Measurements from ENCODE around the gene GLIPR1.

GRCh38 chr12:75529826-75530225 is 49.3 kb downstream of the GLIPR1 start:
- TF ChIP-seq CTCF (IDR thresholded peaks at IDR 0.05; ENCODE audit: low read depth, low read length), result no peak
- TF ChIP-seq EZH2phosphoT487 (IDR thresholded peaks at IDR 0.05; ENCODE audit: low read depth), result no peak
